Ectodermal cell (in vitro differentiated cells): ENCODE measurements around the gene USP44. TPM values are rescaled to one million over a fixed set of nuclear protein-coding genes. Genes with fewer than 3 reads are reported as not detected.

Source experiments
- H3K27ac ChIP-seq: 2 replicates; pipeline ENCODE4 v1.7.0; 2013; ENCODE audit warnings: mild to moderate bottlenecking, low read depth, low read length; ENCODE audit not compliant: insufficient read depth, poor library complexity, severe bottlenecking
- H3K27me3 ChIP-seq: 2 replicates; pipeline ENCODE4 v1.7.0; 2013; ENCODE audit warnings: mild to moderate bottlenecking, low read length; ENCODE audit not compliant: insufficient read depth, control insufficient read depth, poor library complexity, severe bottlenecking
- H3K36me3 ChIP-seq: one replicate; pipeline ENCODE4 v1.7.0; 2013; ENCODE audit warnings: low read length; ENCODE audit not compliant: control insufficient read depth, insufficient read depth
- H3K4me1 ChIP-seq: one replicate; pipeline ENCODE4 v1.7.0; 2013; ENCODE audit warnings: low read length; ENCODE audit not compliant: control insufficient read depth, insufficient read depth
- H3K4me3 ChIP-seq: 2 replicates; pipeline ENCODE4 v1.7.0; 2013; ENCODE audit warnings: low read depth, low read length, control low read depth; ENCODE audit not compliant: insufficient read depth
- H3K9me3 ChIP-seq: 2 replicates; pipeline ENCODE4 v1.7.0; 2013; ENCODE audit warnings: mild to moderate bottlenecking, low read length, moderate library complexity; ENCODE audit not compliant: control insufficient read depth
- WGBS, 2 experiments: methylation state at CpG; one replicate each; pipeline ENCODE4 v1.1.7; 2013; ENCODE audit warnings: missing lambda C conversion rate in 2 of 2; 5-methylcytosine and 5-hydroxymethylcytosine counted together
- polyA plus RNA-seq, 4 experiments: library from polyadenylated mRNA; stranded (reverse); fragments of 50-300 nt; gene quantifications; one replicate each; pipeline ENCODE4 v1.2.3, GENCODE V29; 2013

Gene USP44
- 46.0 TPM for polyA plus RNA-seq (2013, experiment 1 of 4)
- polyA plus RNA-seq (2013, experiment 2 of 4), result 43.1 TPM
- 35.6 TPM for polyA plus RNA-seq (2013, experiment 3 of 4)
- 40.3 TPM for polyA plus RNA-seq (2013, experiment 4 of 4)

DNA sequence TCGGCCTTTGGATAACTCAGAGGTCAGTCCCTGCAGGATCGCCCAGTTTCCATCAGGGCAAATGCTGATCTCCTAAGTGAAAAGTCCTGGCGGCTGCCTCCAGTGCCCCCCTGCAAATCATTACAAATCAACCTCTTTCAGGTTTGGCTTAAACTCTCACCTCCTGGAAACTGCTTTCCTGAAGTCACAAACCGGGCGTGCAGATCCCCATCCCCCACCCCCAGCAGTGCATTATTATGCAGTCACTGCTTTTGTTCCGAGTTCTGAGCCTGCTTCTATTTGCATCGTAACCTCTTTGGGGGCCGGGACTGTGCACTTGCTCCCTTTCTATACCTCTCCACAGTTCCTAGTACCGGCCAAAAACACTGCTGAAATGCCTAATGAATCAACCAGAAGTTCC is at the start of gene USP44:
Gene USP44, minus strand, starts transcription at position 172 of the 400 bp plus-strand sequence. CDS start 17,220 bp downstream, outside the sequence.
- Histone ChIP-seq H3K4me3 (peak within 1 kb of the TSS; percentile 10), H3K36me3 (no peaks in the 10 kb centered on the region), H3K27me3 (no peaks in the 10 kb centered on the region), H3K27ac (peak within 1 kb of the TSS; percentile 20), H3K4me1 (peaks cover 8% of the 10 kb centered on the region), H3K9me3 (no peaks in the 10 kb centered on the region)
- 0 to 1% methylated on average over 8 of the region's 9 CpGs for WGBS, 2 experiments

DNA sequence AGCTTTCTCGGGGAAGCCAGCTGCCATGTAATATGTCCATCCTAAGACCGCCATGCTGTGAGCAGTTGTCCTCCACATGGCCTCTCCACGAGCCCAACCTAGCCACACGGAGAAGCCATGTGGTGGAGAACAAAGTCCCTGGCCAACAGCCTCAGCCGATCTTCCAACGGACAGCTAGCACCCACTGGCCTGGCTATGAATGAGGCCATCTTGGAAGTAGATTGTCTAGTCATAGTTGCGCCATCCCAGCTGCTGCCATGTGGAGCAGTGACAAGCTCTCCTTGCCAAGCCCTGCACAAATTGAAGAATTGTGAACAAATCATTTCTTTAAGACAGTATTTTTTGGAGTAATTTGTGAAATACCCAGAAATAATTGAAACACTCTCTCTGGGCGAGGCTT is 49.3 kb upstream of the USP44 start:
- H3K36me3 ChIP-seq, result no peaks in the 10 kb centered on the region
- no peaks in the 10 kb centered on the region for H3K27me3 ChIP-seq
- H3K27ac ChIP-seq, result no peak overlapping the region
- H3K4me3 ChIP-seq, result no peak overlapping the region
- WGBS, 2 experiments, result 95% methylated on average over 7 to 8 of the region's 8 CpGs
- no peaks in the 10 kb centered on the region for H3K4me1 ChIP-seq
- no peaks in the 10 kb centered on the region for H3K9me3 ChIP-seq

GRCh38 chr12:95599880-95600279 is 48.6 kb upstream of the USP44 start:
- H3K9me3 ChIP-seq, result no peaks in the 10 kb centered on the region
- WGBS, 2 experiments, result 94% methylated on average over 4 to 5 of the region's 5 CpGs
- no peaks in the 10 kb centered on the region for H3K4me1 ChIP-seq

GRCh38 chr12:95594136-95594535 is 42.9 kb upstream of the USP44 start:
- H3K27ac ChIP-seq, result no peak overlapping the region
- WGBS, 2 experiments, result 91 to 92% methylated on average over 2 of the region's 2 CpGs

More at GRCh38 chr12:95599880-95600279, 48.6 kb upstream of the USP44 start:
- Histone ChIP-seq H3K36me3 (no peaks in the 10 kb centered on the region), H3K4me3 (no peak overlapping the region), H3K27me3 (no peaks in the 10 kb centered on the region), H3K27ac (no peak overlapping the region)

GRCh38 chr12:95593266-95593871 is 42.1 kb upstream of the USP44 start:
- H3K4me1 ChIP-seq, result no peaks in the 10 kb centered on the region
- no peaks in the 10 kb centered on the region for H3K27me3 ChIP-seq
- H3K36me3 ChIP-seq, result no peaks in the 10 kb centered on the region
- no peaks in the 10 kb centered on the region for H3K9me3 ChIP-seq
- 82 to 88% methylated on average over 7 of the region's 7 CpGs for WGBS, 2 experiments
- no peak overlapping the region for H3K4me3 ChIP-seq
- no peak overlapping the region for H3K27ac ChIP-seq

More at GRCh38 chr12:95594136-95594535, 42.9 kb upstream of the USP44 start:
- Histone ChIP-seq H3K9me3 (no peaks in the 10 kb centered on the region), H3K4me1 (no peaks in the 10 kb centered on the region), H3K27me3 (no peaks in the 10 kb centered on the region), H3K4me3 (no peak overlapping the region), H3K36me3 (no peaks in the 10 kb centered on the region)

GRCh38 chr12:95591731-95592130 is 40.5 kb upstream of the USP44 start:
- WGBS, 2 experiments, result 70 to 79% methylated on average over 1 of the region's 2 CpGs
- Histone ChIP-seq H3K36me3 (no peaks in the 10 kb centered on the region), H3K4me1 (no peaks in the 10 kb centered on the region), H3K9me3 (no peaks in the 10 kb centered on the region), H3K27me3 (no peaks in the 10 kb centered on the region), H3K4me3 (no peak overlapping the region), H3K27ac (no peak overlapping the region)

- Histone ChIP-seq H3K9me3 (no peaks in the 10 kb centered on the region), H3K36me3 (no peaks in the 10 kb centered on the region), H3K27ac (no peak overlapping the region), H3K4me1 (no peaks in the 10 kb centered on the region), H3K27me3 (no peaks in the 10 kb centered on the region), H3K4me3 (no peak overlapping the region)
- WGBS, 2 experiments, result 97 to 98% methylated on average over 2 of the region's 2 CpGs
Observed at GRCh38 chr12:95590775-95591174, 39.5 kb upstream of the USP44 start.

DNA sequence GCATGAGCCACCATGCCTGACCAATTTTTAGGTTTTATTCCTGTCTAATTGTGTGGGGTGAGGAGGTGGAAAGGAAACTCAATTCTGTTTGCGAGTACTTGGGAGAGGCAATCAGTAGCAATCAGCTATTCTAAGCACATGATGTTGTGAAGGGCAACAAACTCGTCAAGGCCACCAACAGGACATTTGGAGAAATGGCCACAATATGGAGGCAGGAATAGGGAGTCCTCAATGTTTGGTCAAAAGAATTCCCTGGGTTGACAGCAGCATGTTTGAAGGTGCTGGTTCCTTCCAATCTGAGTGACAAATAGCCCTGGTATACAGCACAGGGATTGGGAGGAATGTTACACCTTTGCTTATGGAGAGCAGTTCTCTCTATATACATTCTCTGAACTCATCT is 32.7 kb upstream of the USP44 start:
- WGBS, 2 experiments, result 91 to 95% methylated on average over 2 of the region's 2 CpGs
- no peaks in the 10 kb centered on the region for H3K4me1 ChIP-seq
- no peaks in the 10 kb centered on the region for H3K27me3 ChIP-seq
- H3K4me3 ChIP-seq, result no peak overlapping the region
- no peak overlapping the region for H3K27ac ChIP-seq
- H3K36me3 ChIP-seq, result no peaks in the 10 kb centered on the region
- H3K9me3 ChIP-seq, result no peaks in the 10 kb centered on the region

DNA sequence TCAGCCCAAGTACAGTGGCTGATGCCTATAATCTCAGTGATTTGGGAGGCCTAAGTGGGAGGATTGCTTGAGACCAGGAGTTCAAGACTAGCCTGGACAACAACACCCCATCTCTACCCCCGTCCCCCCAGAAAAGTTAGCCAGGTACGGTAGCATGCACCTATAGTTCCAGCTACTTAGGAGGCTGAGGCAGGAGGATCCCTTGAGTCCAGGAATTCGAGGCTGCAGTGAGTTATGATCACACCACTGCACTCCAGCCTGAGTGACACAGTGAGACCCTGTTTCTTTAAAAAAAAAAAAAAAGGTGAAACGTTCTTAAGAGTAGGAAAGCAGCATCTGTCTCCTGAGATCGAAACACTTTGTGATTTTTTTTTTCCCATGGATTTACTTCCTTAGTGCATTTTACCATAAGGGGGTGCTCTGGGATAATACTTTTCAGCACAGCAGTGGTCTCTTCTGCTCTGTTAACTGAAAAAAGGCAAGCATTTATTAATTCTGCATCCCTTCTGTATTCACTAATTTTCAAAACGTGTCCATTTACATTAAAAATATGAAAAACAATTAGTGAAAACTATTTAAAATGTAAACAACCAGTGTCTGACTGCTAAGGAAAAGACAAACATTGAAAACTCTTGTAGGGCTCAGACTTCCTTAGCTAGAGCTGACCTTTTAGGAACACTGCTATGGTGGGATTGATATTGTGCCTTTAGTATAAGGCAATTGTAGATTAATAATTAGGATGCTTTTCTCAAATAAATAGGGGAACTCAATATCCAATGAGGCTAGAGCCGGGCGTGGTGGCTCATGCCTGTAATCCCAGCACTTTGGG is 31.2 kb upstream of the USP44 start:
- H3K27me3 ChIP-seq, result no peaks in the 10 kb centered on the region
- no peak overlapping the region for H3K4me3 ChIP-seq
- 64 to 68% methylated on average over 7 to 8 of the region's 8 CpGs for WGBS, 2 experiments
- no peak overlapping the region for H3K27ac ChIP-seq
- H3K9me3 ChIP-seq, result no peaks in the 10 kb centered on the region
- H3K4me1 ChIP-seq, result no peaks in the 10 kb centered on the region
- H3K36me3 ChIP-seq, result no peaks in the 10 kb centered on the region

- no peaks in the 10 kb centered on the region for H3K9me3 ChIP-seq
- no peak overlapping the region for H3K4me3 ChIP-seq
- H3K27ac ChIP-seq, result no peak overlapping the region
- no peaks in the 10 kb centered on the region for H3K36me3 ChIP-seq
- H3K4me1 ChIP-seq, result no peaks in the 10 kb centered on the region
- WGBS, 2 experiments, result 86 to 92% methylated on average over 1 of the region's 1 CpG
- no peaks in the 10 kb centered on the region for H3K27me3 ChIP-seq
Observed at GRCh38 chr12:95577820-95578219, 26.5 kb upstream of the USP44 start.
